ENCODE results near the gene SFTPB.

DNA sequence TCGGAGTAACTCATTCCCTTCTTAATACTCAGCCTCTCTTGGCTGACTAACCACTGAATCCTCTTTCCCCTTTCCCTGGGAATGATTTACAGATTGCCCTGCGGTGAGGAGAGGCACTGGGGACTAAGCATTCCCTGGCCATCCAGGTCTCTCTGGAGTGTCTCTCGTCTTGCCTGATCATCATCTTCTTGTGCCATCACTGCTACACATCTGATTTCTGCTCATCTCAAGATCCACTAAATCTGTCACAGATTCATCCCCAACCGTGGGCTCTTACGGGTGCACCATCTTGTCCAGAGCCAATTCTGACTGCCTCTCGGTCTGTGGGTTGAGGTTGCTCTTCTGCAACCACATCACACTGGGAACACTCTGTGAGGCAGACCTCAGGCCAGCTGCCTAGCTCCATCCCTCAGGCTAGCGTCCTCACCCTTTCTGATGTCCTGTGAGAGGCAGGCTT is 12.0 kb downstream of the SFTPB start:
- TF ChIP-seq, protein P1, sequence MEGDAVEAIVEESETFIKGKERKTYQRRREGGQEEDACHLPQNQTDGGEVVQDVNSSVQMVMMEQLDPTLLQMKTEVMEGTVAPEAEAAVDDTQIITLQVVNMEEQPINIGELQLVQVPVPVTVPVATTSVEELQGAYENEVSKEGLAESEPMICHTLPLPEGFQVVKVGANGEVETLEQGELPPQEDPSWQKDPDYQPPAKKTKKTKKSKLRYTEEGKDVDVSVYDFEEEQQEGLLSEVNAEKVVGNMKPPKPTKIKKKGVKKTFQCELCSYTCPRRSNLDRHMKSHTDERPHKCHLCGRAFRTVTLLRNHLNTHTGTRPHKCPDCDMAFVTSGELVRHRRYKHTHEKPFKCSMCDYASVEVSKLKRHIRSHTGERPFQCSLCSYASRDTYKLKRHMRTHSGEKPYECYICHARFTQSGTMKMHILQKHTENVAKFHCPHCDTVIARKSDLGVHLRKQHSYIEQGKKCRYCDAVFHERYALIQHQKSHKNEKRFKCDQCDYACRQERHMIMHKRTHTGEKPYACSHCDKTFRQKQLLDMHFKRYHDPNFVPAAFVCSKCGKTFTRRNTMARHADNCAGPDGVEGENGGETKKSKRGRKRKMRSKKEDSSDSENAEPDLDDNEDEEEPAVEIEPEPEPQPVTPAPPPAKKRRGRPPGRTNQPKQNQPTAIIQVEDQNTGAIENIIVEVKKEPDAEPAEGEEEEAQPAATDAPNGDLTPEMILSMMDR (tag by site-specific recombination; IDR thresholded peaks at IDR 0.05) = no peak
- no peak for TF ChIP-seq ZNF501 (tag by site-specific recombination; IDR thresholded peaks at IDR 0.05)
- no peak for TF ChIP-seq ZNF548 (tag by site-specific recombination; IDR thresholded peaks at IDR 0.05)
